Activated CD8-positive, alpha-beta T cell treated with anti-CD3 and anti-CD28 coated beads for 36 hours (primary cell): ENCODE results near the gene RIPOR3. TPM values are rescaled to one million over a fixed set of nuclear protein-coding genes. Genes with fewer than 3 reads are reported as not detected.
"Not testable (repeated sequence)": the region's sequence is repeated elsewhere in the genome, so short reads cannot be mapped to it uniquely, and the experiment has no call there.

Experiments
- ATAC-seq: fragments of 200-7000 bp; cut with Tn5 transposase; one replicate; pipeline ENCODE4 v1.10.0; 2021; ENCODE audit warnings: mild to moderate bottlenecking, moderate library complexity
- CTCF ChIA-PET: fragments of 350-600 bp; sonication (Branson Sonifier 250); formaldehyde crosslinking; loops from one replicate; lab custom pipeline; 2021; ENCODE audit warnings: antibody characterized with exemption; lab: Charles Lee
- POLR2A ChIA-PET: fragments of 350-600 bp; sonication (Branson Sonifier 250); formaldehyde crosslinking; loops from one replicate; lab custom pipeline; 2021; ENCODE audit warnings: antibody characterized with exemption; lab: Charles Lee
- DNase-seq: peaks from one replicate; pipeline ENCODE4 v3.0.0-alpha.2; 2020
- H3K27ac Mint-ChIP-seq: one replicate; pipeline ENCODE4 v1.8.0; 2021; ENCODE audit warnings: mild to moderate bottlenecking, mixed read lengths
- H3K27me3 Mint-ChIP-seq: one replicate; pipeline ENCODE4 v1.8.0; 2021; ENCODE audit warnings: mixed read lengths
- H3K36me3 Mint-ChIP-seq: one replicate; pipeline ENCODE4 v1.8.0; 2021; ENCODE audit warnings: low read depth, mixed read lengths
- H3K4me1 Mint-ChIP-seq: one replicate; pipeline ENCODE4 v1.8.0; 2021; ENCODE audit warnings: low read depth, mixed read lengths
- H3K4me3 Mint-ChIP-seq: one replicate; pipeline ENCODE4 v1.8.0; 2021; ENCODE audit warnings: mild to moderate bottlenecking, moderate library complexity, mixed read lengths
- H3K9me3 Mint-ChIP-seq: one replicate; pipeline ENCODE4 v1.8.0; 2021; ENCODE audit warnings: mixed read lengths
- intact Hi-C: fragments of 100-400 bp; cut with micrococcal nuclease; formaldehyde crosslinking; loops from one replicate; pipeline ENCODE4 v1.10.0; 2022
- total RNA-seq, 2 experiments: library from RNA; stranded (reverse); gene quantifications; one replicate each; pipeline ENCODE4 v1.2.3, GENCODE V29; 2021
- TF ChIP-seq, protein P1 (sequence below): fragments of 200-600 bp; IDR thresholded peaks from one replicate; pipeline ENCODE4 v1.8.0; 2022; ENCODE audit warnings: antibody characterized with exemption, mild to moderate bottlenecking

Gene RIPOR3
- total RNA-seq, 2 experiments from 2014 or later: not detected

GRCh38 chr20:50574108-50574507, 117.2 kb downstream of the RIPOR3 start:
- Mint-ChIP-seq H3K36me3 (peaks cover 46% of the 10 kb centered on the region), H3K27me3 (no peaks in the 10 kb centered on the region), H3K4me1 (peaks cover 38% of the 10 kb centered on the region), H3K4me3 (no peak overlapping the region), H3K9me3 (no peaks in the 10 kb centered on the region), H3K27ac (no peak overlapping the region)
- DNase-seq (no peak), ATAC-seq (no peak)
- CTCF ChIA-PET: interaction anchor here (0.6 to 9.5 kb wide), 11 partner anchors 12 to 397 kb away, joined by 3 to 108 read pairs (median 11); partner anchors contain the start of gene PTPN1
- TF ChIP-seq, protein P1, sequence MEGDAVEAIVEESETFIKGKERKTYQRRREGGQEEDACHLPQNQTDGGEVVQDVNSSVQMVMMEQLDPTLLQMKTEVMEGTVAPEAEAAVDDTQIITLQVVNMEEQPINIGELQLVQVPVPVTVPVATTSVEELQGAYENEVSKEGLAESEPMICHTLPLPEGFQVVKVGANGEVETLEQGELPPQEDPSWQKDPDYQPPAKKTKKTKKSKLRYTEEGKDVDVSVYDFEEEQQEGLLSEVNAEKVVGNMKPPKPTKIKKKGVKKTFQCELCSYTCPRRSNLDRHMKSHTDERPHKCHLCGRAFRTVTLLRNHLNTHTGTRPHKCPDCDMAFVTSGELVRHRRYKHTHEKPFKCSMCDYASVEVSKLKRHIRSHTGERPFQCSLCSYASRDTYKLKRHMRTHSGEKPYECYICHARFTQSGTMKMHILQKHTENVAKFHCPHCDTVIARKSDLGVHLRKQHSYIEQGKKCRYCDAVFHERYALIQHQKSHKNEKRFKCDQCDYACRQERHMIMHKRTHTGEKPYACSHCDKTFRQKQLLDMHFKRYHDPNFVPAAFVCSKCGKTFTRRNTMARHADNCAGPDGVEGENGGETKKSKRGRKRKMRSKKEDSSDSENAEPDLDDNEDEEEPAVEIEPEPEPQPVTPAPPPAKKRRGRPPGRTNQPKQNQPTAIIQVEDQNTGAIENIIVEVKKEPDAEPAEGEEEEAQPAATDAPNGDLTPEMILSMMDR: no peak
- POLR2A ChIA-PET: interaction anchor here (1.0 to 1.2 kb wide), 3 partner anchors 11 to 56 kb away, joined by 3 read pairs; no protein-coding TSS in a partner anchor
- intact Hi-C loops: loop anchor here (5.0 to 10.0 kb wide), 2 partner anchors 82 to 389 kb away; no protein-coding TSS in a partner anchor

DNA sequence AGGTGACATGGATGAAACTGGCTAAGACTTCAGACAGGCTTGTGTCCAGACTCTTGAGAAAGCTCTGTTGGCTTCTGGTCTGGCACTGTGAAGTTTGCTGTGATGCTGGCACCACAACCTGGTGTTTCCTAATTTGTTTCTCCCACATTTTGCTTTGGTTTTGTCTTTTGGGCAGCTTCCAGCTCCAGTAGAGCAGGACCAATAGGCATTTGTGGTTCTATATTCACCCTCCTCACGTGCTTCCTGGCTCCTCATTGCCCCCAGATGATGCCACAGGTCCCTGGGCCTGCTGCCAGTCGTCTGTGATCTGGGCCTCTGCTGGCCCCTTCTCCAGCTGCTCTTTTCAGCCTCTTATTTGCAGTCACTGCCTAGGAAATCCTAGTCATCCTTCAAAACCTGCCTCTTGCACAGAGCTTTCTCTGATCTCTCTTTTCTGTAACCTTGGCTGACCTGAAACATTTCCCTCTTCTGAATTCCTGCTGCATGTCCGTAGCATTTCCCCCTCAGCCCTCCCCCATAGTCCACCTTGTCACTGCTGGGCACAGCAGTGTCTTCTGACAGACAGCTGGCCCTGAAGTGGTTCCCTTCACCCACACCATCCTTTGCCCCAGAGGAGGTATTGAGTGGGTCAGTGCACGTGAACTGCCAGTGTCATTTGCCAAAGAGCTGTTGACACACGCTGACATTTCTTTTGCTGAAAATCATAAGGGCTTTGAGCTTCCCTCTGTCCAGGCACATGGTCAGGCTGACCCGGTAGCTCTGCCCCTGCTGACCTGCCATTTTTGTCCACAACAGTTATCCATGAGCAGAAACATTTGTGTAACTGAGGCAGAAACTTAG, 118.2 kb downstream of the RIPOR3 start:
- no peak for ATAC-seq
- ChIA-PET POLR2A (interaction anchor here (1.2 to 1.9 kb wide), 3 partner anchors 55 to 81 kb away, joined by 3 to 10 read pairs (median 4); partner anchors contain the start of gene PTPN1), CTCF (interaction anchor here (0.7 to 9.5 kb wide), 12 partner anchors 10 to 387 kb away, joined by 3 to 108 read pairs (median 8); partner anchors contain the start of gene PTPN1)
- TF ChIP-seq, protein P1: no peak
- intact Hi-C loops: loop anchor here (5.0 to 10.0 kb wide), 2 partner anchors 81 to 388 kb away; no protein-coding TSS in a partner anchor
- DNase-seq: no peak
- Mint-ChIP-seq H3K9me3 (no peaks in the 10 kb centered on the region), H3K36me3 (peaks cover 48% of the 10 kb centered on the region), H3K4me3 (no peak overlapping the region), H3K4me1 (peaks cover 46% of the 10 kb centered on the region), H3K27me3 (no peaks in the 10 kb centered on the region), H3K27ac (peak overlapping the region; percentile 21)

- Mint-ChIP-seq H3K4me1 (peaks cover 59% of the 10 kb centered on the region), H3K36me3 (peaks cover 49% of the 10 kb centered on the region), H3K27me3 (no peaks in the 10 kb centered on the region), H3K4me3 (no peak overlapping the region), H3K9me3 (no peaks in the 10 kb centered on the region), H3K27ac (peak overlapping the region; percentile 2)
- ATAC-seq (no peak), DNase-seq (no peak)
- POLR2A ChIA-PET: interaction anchor here (0.6 to 1.9 kb wide), 4 partner anchors 55 to 105 kb away, joined by 3 to 10 read pairs (median 4); partner anchors contain the start of gene PTPN1
- CTCF ChIA-PET: interaction anchor here (1.0 to 2.2 kb wide), 5 partner anchors 8 to 77 kb away, joined by 3 to 6 read pairs (median 4); no protein-coding TSS in a partner anchor
- intact Hi-C loops: loop anchor here (5.0 to 10.0 kb wide), 2 partner anchors 79 to 387 kb away; no protein-coding TSS in a partner anchor
- TF ChIP-seq, protein P1: no peak
Measured at GRCh38 chr20:50571466-50571865, 119.9 kb downstream of the RIPOR3 start.

- POLR2A ChIA-PET: interaction anchor here (0.6 to 1.0 kb wide), 7 partner anchors 10 to 382 kb away, joined by 3 to 5 read pairs (median 3); no protein-coding TSS in a partner anchor
- Mint-ChIP-seq H3K27me3 (no peaks in the 10 kb centered on the region), H3K36me3 (peaks cover 43% of the 10 kb centered on the region), H3K4me3 (no peak overlapping the region), H3K4me1 (peaks cover 58% of the 10 kb centered on the region), H3K9me3 (no peaks in the 10 kb centered on the region), H3K27ac (peak overlapping the region; percentile 78)
- peak; percentile 93 for ATAC-seq
- TF ChIP-seq, protein P1: peak; percentile 46
- CTCF ChIA-PET: interaction anchor here (0.6 to 2.2 kb wide), 23 partner anchors 9 to 105 kb away, joined by 3 to 22 read pairs (median 5); partner anchors contain the start of gene PTPN1
- intact Hi-C loops: loop anchor here (5.0 to 10.0 kb wide), 2 partner anchors 78 to 385 kb away; no protein-coding TSS in a partner anchor
- DNase-seq: peak; percentile 71
Measured at GRCh38 chr20:50569864-50570836, 121.2 kb downstream of the RIPOR3 start.

DNA sequence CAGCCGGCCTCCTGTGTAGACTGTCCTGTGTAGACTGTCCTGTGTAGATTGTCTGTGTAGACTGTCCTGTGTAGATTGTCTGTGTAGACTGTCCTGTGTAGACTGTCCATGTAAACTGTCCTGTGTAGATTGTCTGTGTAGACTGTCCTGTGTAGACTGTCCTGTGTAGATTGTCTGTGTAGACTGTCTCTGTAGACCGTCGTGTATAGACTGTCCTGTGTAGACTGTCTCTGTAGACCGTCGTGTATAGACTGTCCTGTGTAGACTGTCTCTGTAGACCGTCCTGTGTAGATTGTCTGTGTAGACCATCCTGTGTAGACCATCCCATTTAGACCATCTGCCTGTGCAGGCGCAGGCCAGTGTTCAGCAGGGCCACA, 121.9 kb downstream of the RIPOR3 start:
- Mint-ChIP-seq H3K36me3 (peaks cover 43% of the 10 kb centered on the region), H3K4me1 (peaks cover 65% of the 10 kb centered on the region), H3K27ac (peak overlapping the region; percentile 78)
- DNase-seq, H3K9me3 Mint-ChIP-seq, H3K27me3 Mint-ChIP-seq, H3K4me3 Mint-ChIP-seq, ATAC-seq, intact Hi-C loops: not testable (repeated sequence)
- POLR2A ChIA-PET: interaction anchor here (0.9 to 1.3 kb wide), 2 partner anchors 16 to 53 kb away, joined by 3 read pairs; no protein-coding TSS in a partner anchor
- CTCF ChIA-PET: interaction anchor here (1.2 to 2.2 kb wide), 9 partner anchors 19 to 90 kb away, joined by 3 to 13 read pairs (median 5); no protein-coding TSS in a partner anchor
